ENCODE data around the gene CRTAP.
"Not testable (repeated sequence)": the region's sequence is repeated elsewhere in the genome, so short reads cannot be mapped to it uniquely, and the experiment has no call there.

CRTAP gene

DNA sequence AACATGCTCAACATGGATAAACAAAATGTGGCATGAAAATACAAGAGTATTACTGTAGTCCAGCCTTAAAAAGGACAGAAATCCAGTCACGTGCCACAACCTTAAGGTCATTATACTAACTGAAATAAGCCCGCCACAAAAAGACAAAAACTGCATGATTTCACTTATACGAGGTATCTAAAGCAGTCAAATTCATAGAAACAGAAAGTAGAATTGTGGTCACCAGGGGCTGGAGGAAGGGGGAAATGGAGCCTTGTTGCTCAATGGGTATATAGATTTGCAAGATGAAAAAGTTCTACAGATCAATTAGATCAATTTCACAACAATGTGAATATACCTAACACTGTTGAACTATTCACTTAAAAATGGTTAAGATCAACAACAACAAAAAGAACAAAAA is 24.3 kb upstream of the CRTAP start:
- H3K4me3 Mint-ChIP-seq, result peak overlapping the region; percentile 62
- peak overlapping the region; percentile 24 for H3K27ac Mint-ChIP-seq
- no peaks in the 10 kb centered on the region for H3K27me3 Mint-ChIP-seq (ENCODE audit: low read depth)
- H3K36me3 Mint-ChIP-seq (ENCODE audit: low read depth), result peaks cover 66% of the 10 kb centered on the region
- H3K9me3 Mint-ChIP-seq, result no peaks in the 10 kb centered on the region
- DNase-seq (ENCODE audit: low spot score), result no peak
- peaks cover 57% of the 10 kb centered on the region for H3K4me1 Mint-ChIP-seq (ENCODE audit: low read depth)

DNA sequence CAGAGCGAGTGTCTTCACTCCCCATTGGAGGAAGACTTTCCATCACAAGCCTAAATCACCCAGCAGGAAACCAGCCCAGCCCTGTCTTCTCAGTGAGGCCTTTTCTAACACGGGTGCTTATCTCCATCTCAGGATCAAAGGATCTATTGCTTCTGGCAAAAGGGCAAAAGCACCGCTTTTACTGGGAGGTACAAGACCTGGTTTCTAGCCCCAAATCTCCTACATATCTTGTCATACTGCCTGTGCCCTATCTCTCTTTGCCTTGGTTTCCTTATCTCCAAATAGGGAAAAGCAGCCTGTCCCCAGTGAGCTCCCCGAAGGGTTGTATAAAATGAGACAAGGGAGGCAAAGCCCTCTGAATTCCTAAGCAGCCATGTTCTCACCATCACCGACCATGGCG is 22.1 kb upstream of the CRTAP start:
- peaks cover 61% of the 10 kb centered on the region for H3K4me1 Mint-ChIP-seq (ENCODE audit: low read depth)
- H3K9me3 Mint-ChIP-seq, result no peaks in the 10 kb centered on the region
- H3K4me3 Mint-ChIP-seq, result no peak overlapping the region
- H3K36me3 Mint-ChIP-seq (ENCODE audit: low read depth), result peaks cover 69% of the 10 kb centered on the region
- DNase-seq (ENCODE audit: low spot score), result no peak
- no peak overlapping the region for H3K27ac Mint-ChIP-seq
- H3K27me3 Mint-ChIP-seq (ENCODE audit: low read depth), result no peaks in the 10 kb centered on the region

DNA sequence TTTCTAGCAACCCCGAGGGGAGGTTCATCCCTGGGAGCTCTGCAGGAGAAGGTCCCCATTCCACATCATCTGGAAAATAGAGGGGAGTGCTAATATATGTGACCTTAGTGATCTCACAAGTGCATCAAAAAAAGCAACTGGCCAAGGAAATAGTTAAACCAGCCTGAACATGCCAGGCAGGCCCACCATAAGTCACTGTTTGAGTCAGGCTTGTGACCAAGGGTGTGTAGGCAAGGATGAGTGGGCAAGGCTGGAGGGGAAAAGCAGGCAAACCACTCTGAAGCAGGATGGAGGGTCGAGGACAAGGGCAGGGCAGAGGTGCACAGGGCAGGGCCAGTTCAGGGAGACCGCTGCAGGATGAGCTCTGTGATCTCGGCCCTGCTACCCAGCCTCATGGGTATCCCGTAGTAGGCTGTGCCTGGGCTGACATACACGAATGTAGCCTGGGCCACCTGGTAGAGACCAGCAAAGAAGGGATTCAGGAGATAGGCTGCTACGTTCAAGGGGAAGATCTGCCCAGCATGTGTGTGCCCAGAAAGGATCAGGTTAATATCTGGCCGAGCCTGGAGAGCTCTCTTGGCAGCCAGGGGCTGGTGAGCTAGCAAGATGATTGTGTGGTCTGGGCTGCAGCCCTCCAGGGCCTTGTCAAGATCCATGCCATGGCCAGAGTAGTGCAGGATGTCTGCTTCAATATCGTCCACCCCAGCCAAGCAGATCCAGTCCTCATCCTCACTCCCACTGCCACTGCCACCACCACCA is 21.1 kb upstream of the CRTAP start:
- H3K9me3 Mint-ChIP-seq, result no peaks in the 10 kb centered on the region
- peaks cover 60% of the 10 kb centered on the region for H3K4me1 Mint-ChIP-seq (ENCODE audit: low read depth)
- H3K27ac Mint-ChIP-seq, result no peak overlapping the region
- no peak for DNase-seq (ENCODE audit: low spot score)
- peaks cover 64% of the 10 kb centered on the region for H3K36me3 Mint-ChIP-seq (ENCODE audit: low read depth)
- no peaks in the 10 kb centered on the region for H3K27me3 Mint-ChIP-seq (ENCODE audit: low read depth)
- no peak overlapping the region for H3K4me3 Mint-ChIP-seq

DNA sequence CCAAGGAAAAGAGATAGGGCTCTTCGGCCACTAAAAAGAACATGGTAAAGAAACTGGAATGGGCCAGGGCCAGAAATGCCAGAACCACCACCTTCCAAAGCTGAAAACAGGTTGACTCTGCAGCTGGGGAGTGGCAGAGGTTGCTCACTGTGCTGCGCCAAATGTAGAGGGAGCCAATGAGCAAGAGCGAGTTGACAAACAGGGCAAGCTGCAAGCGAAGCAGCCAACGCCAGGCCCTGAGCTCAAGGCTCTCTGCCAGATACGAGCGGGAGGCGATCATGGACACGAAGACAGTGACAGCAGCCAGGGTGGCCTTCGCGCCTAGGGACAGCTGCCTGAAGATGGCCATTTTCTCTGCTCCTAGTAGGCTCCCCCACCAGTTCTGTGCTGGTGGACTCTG is 20.0 kb upstream of the CRTAP start:
- Mint-ChIP-seq H3K27me3 (ENCODE audit: low read depth) (peaks cover 2% of the 10 kb centered on the region), H3K27ac (no peak overlapping the region), H3K4me3 (no peak overlapping the region), H3K4me1 (ENCODE audit: low read depth) (peaks cover 52% of the 10 kb centered on the region), H3K36me3 (ENCODE audit: low read depth) (peaks cover 52% of the 10 kb centered on the region), H3K9me3 (no peaks in the 10 kb centered on the region)
- no peak for DNase-seq (ENCODE audit: low spot score)

DNA sequence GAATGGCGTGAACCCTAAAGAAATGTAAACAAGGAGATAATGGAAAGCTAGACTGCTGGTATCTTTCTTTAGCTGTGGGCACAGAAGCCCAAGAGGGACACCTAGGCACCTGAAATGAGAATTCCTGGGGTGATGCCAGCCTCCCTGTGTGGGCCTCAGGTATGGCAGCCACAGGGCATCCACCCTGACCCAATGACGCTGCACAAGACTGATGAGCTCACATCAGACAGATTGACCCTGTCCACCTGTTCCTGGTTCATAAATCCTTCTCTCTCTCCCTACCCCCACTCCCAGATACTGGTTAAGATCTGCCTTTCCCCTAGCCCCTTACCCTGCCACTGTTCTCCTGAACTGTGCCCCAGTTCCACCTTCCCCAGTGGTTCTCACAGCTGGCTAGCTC is 18.4 kb upstream of the CRTAP start:
- H3K9me3 Mint-ChIP-seq, result no peaks in the 10 kb centered on the region
- peak overlapping the region; percentile 98 for H3K4me3 Mint-ChIP-seq
- H3K36me3 Mint-ChIP-seq (ENCODE audit: low read depth), result peaks cover 38% of the 10 kb centered on the region
- DNase-seq (ENCODE audit: low spot score), result no peak
- H3K27ac Mint-ChIP-seq, result no peak overlapping the region
- peaks cover 38% of the 10 kb centered on the region for H3K4me1 Mint-ChIP-seq (ENCODE audit: low read depth)
- peaks cover 5% of the 10 kb centered on the region for H3K27me3 Mint-ChIP-seq (ENCODE audit: low read depth)

DNA sequence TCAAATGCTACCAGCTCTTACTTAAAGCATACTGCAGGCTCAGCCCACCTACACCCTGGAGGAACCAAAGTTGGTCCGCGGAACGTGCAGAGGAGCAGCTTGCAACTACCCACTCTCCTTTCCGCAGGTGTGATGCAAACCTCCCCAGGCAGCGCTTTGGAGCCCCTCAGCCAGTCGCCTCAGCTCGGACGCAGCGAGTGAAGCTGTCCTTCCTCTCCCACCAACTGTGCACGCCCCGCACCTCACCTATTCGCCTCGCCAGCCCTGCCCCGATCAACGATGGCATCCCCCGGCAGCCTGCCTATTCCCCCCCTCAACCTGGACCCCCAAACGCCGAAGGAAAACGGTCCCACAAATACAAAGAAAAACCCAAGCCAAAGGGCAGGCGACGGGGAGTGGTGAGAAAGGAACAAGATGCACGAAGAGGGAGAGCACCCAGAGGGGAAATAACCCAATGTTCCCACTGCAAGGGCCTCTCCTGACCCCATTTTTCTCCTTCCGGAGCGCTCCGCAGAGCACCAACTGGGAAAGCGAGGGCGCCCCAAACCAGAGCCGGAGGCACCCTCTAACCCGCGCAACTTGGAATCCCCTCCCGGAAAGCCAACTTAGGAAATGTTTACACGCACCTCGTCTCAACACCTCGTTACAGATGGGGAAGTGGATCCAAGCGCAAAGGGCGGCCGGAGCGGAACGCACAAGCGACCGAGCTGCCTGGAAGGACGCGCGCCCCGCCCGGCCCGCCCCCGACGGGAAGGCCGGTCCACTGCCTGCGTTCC is 17.5 kb upstream of the CRTAP start:
- H3K27ac Mint-ChIP-seq, result peak overlapping the region; percentile 83
- no peaks in the 10 kb centered on the region for H3K9me3 Mint-ChIP-seq
- peaks cover 5% of the 10 kb centered on the region for H3K27me3 Mint-ChIP-seq (ENCODE audit: low read depth)
- DNase-seq (ENCODE audit: low spot score), result peak; percentile 33
- peak overlapping the region; percentile 98 for H3K4me3 Mint-ChIP-seq
- peaks cover 31% of the 10 kb centered on the region for H3K4me1 Mint-ChIP-seq (ENCODE audit: low read depth)
- H3K36me3 Mint-ChIP-seq (ENCODE audit: low read depth), result peaks cover 30% of the 10 kb centered on the region

DNA sequence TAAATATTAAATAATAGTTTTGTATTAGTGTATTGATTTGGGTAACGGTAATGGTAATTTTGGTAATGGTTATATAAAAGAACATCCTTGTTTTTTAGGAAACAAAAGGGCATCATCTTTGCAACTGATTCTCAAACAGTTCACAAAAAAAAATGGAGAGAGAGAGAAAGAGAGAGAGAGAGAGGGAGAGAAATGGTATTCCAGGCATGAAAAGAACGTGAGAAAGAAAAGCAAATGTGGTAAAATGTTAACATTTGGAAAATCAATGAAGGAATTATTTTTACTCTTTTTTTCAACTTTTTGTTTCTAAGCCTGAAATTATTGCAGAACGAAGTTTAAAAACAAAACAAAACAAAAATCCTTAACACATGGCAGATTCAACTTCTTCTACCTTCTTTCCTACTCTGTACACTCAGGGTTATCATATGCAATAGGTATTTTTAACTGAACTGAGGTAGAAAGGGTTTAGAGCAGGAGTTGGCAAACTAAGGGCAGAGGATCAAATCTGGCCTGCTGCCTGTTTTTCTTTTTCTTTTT is 14.6 kb upstream of the CRTAP start:
- H3K9me3 Mint-ChIP-seq, result no peaks in the 10 kb centered on the region
- peaks cover 5% of the 10 kb centered on the region for H3K27me3 Mint-ChIP-seq (ENCODE audit: low read depth)
- H3K4me1 Mint-ChIP-seq (ENCODE audit: low read depth), result peaks cover 16% of the 10 kb centered on the region
- DNase-seq (ENCODE audit: low spot score), result no peak
- H3K27ac Mint-ChIP-seq, result no peak overlapping the region
- H3K36me3 Mint-ChIP-seq (ENCODE audit: low read depth), result peaks cover 9% of the 10 kb centered on the region
- H3K4me3 Mint-ChIP-seq, result no peak overlapping the region

DNA sequence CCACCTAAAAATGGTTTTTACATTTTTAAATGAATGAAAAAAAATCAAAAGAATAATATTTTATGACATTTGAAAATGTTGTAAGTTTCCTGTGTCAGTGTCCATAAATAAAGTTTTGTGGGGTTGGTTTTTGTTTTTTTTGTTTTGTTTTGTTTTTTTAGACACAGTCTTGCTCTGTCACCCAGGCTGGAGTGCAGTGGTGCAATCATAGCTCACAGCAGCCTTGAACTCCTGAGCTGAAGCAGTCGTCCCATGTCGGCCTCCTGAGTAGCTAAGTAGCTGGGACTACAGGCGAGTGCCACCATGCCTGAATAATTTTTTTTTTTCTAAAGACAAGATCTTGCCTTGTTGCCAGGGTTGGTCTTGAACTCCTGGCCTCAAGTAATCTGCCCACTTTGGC is 14.1 kb upstream of the CRTAP start:
- no peak for DNase-seq (ENCODE audit: low spot score)
- no peaks in the 10 kb centered on the region for H3K9me3 Mint-ChIP-seq
- no peak overlapping the region for H3K4me3 Mint-ChIP-seq
- H3K27ac Mint-ChIP-seq, result no peak overlapping the region
- peaks cover 5% of the 10 kb centered on the region for H3K36me3 Mint-ChIP-seq (ENCODE audit: low read depth)
- peaks cover 5% of the 10 kb centered on the region for H3K27me3 Mint-ChIP-seq (ENCODE audit: low read depth)
- H3K4me1 Mint-ChIP-seq (ENCODE audit: low read depth), result peaks cover 16% of the 10 kb centered on the region

DNA sequence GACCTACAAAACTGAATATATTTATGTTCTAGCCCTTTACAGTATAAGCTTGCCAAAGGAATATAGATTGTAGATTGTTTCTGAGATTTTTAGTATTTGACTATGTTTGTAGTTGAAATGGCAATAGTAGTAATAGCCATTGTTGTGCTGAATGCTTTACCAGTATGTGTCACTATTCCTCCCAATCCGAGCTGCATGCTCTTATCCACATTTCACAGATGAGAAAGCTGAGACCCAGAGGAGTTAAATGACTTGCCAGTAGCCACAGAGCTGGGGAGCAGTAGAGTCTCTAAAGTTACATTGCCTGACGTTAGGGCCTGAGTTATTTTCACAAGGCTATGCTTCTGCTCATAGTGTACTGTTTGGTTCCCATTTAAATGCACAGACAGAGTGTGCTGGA is 13.6 kb upstream of the CRTAP start:
- H3K4me1 Mint-ChIP-seq (ENCODE audit: low read depth), result peaks cover 15% of the 10 kb centered on the region
- H3K27ac Mint-ChIP-seq, result no peak overlapping the region
- H3K4me3 Mint-ChIP-seq, result no peak overlapping the region
- peaks cover 5% of the 10 kb centered on the region for H3K27me3 Mint-ChIP-seq (ENCODE audit: low read depth)
- DNase-seq (ENCODE audit: low spot score), result no peak
- H3K9me3 Mint-ChIP-seq, result no peaks in the 10 kb centered on the region
- peaks cover 5% of the 10 kb centered on the region for H3K36me3 Mint-ChIP-seq (ENCODE audit: low read depth)

DNA sequence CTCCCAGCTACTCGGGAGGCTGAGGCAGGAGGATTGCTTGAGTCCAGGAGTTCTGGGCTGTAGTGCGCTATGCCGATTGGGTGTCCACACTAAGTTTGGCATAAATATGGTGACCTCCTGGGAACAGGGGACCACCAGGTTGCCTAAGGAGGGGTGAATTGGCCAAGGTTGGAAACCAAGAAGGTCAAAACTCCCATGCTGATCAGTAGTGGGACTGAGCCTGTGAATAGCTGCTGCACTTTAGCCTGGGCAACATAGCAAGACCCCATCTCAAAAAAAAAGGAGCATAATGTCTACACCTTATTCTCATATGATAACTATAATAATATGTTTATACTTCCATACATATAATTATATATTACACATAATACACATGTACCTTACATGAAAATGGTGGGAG is 10.8 kb upstream of the CRTAP start:
- Mint-ChIP-seq H3K27ac (no peak overlapping the region), H3K36me3 (ENCODE audit: low read depth) (no peaks in the 10 kb centered on the region), H3K27me3 (ENCODE audit: low read depth) (peaks cover 3% of the 10 kb centered on the region), H3K4me3 (no peak overlapping the region), H3K4me1 (ENCODE audit: low read depth) (peaks cover 5% of the 10 kb centered on the region), H3K9me3 (no peaks in the 10 kb centered on the region)
- DNase-seq (ENCODE audit: low spot score), result no peak

DNA sequence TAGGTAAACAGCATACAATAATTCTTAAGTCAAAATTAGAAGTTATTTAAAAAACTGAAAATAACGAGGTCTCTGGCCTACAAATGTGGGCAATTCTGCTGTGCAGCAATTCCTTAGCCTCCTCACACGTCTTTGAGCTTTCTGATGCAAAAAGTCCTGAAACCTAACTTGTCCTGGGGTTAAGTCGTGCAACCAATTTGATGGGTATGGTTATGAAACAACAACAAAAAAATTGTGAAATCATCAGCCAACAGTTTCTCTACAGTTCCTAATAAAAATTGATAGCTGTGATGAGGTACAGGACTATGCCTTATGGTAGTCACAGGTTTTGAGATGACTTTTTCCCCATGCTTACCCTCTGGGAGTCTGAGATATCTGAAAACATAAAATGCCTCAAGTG is 10.3 kb upstream of the CRTAP start:
- H3K9me3 Mint-ChIP-seq, result no peaks in the 10 kb centered on the region
- H3K36me3 Mint-ChIP-seq (ENCODE audit: low read depth), result no peaks in the 10 kb centered on the region
- no peak overlapping the region for H3K27ac Mint-ChIP-seq
- H3K4me3 Mint-ChIP-seq, result no peak overlapping the region
- H3K27me3 Mint-ChIP-seq (ENCODE audit: low read depth), result peaks cover 3% of the 10 kb centered on the region
- no peak for DNase-seq (ENCODE audit: low spot score)
- peaks cover 3% of the 10 kb centered on the region for H3K4me1 Mint-ChIP-seq (ENCODE audit: low read depth)

DNA sequence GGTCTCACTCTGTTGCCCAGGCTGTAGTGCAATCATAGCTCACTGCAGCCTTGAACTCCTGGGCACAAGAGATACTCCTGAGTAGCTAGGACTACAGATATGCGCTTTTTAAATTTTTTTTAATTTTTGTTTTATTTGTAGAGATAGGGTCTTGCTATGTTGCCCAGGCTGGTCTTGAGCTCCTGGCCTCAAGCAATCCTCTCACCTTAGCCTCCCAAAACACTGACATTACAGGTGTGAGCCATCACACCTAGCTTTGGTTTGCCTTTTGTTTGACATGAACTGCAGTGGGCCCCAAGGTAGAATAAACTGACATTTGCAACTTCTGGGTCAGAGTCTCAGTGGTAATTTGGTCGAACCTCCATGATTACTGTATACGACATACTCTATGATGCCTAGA is 9.0 kb upstream of the CRTAP start:
- no peak for DNase-seq (ENCODE audit: low spot score)
- H3K27ac Mint-ChIP-seq, result no peak overlapping the region
- H3K4me1 Mint-ChIP-seq (ENCODE audit: low read depth), result peaks cover 3% of the 10 kb centered on the region
- H3K4me3 Mint-ChIP-seq, result no peak overlapping the region
- H3K9me3 Mint-ChIP-seq, result no peaks in the 10 kb centered on the region
- no peaks in the 10 kb centered on the region for H3K27me3 Mint-ChIP-seq (ENCODE audit: low read depth)
- no peaks in the 10 kb centered on the region for H3K36me3 Mint-ChIP-seq (ENCODE audit: low read depth)

DNA sequence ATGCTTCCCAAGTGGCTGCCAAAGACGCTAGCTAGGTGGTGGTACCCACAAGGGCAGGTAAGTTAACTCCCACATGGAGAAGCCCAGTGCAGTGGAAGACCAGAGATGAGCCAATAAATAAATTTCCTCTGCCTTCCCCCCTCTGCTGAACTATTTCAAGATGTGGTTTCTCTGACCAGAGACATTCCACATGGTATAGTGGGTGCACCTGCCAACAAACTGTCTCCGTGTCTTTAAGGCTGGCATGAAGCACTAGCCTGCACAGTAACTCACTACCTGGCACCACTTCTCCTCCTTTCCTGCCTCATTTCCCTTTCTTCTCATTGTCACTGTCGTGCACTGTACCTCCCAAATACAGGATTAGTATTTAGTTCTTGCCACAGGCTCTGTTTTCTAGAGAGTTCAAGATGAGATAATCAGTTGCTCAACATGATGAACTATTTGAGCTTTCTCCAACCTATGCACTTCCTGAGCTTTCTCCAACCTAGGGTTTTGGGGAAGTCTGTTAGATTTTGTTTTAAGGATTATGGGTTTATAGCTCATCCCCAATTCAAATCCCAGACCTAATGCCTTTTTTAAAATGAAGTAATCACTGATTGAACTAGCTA is 8.4 kb upstream of the CRTAP start:
- no peaks in the 10 kb centered on the region for H3K36me3 Mint-ChIP-seq (ENCODE audit: low read depth)
- no peak overlapping the region for H3K4me3 Mint-ChIP-seq
- H3K27ac Mint-ChIP-seq, result no peak overlapping the region
- no peaks in the 10 kb centered on the region for H3K27me3 Mint-ChIP-seq (ENCODE audit: low read depth)
- H3K9me3 Mint-ChIP-seq, result no peaks in the 10 kb centered on the region
- peaks cover 3% of the 10 kb centered on the region for H3K4me1 Mint-ChIP-seq (ENCODE audit: low read depth)
- no peak for DNase-seq (ENCODE audit: low spot score)

DNA sequence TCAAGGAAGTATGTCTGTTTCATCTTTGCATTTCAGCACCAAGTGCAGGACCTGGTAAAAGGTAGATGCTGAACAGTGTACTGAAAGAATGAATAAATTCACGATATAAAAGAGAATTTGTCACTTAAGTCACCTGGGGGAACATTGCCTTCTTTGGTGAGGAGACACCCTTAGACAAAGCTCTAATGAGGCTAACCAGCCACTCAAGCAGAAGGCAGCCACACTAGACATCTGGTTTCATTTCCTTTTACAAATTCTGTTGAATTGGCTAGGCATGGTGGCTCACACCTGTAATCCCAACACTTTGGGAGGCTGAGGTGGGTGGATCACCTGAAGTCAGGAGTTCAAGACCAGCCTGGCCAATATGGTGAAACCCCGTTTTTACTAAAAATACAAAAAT is 7.0 kb upstream of the CRTAP start:
- not testable (repeated sequence) for H3K4me3 Mint-ChIP-seq; H3K36me3 Mint-ChIP-seq (ENCODE audit: low read depth); H3K9me3 Mint-ChIP-seq; H3K27me3 Mint-ChIP-seq (ENCODE audit: low read depth); H3K4me1 Mint-ChIP-seq (ENCODE audit: low read depth); H3K27ac Mint-ChIP-seq; DNase-seq (ENCODE audit: low spot score)

All from T-helper 2 cell treated with Interferon-gamma antibody and Interleukin-4, amounts not matched to agents 5 μg/mL and 100 μg/mL, for 36 hours (primary cell).